ENCODE results near the gene MAP3K19.
"Not testable (repeated sequence)": the region's sequence is repeated elsewhere in the genome, so short reads cannot be mapped to it uniquely, and the experiment has no call there.

The MAP3K19 gene

GRCh38 chr2:134980639-134981038 lies 66.6 kb downstream of the MAP3K19 start:
- DNase-seq (ENCODE audit: low read depth): no peak

- no peak for DNase-seq (ENCODE audit: low read depth)
These were observed 68.0 kb downstream of the MAP3K19 start for GRCh38 chr2:134979221-134979620.

- DNase-seq (ENCODE audit: low read depth): not testable (repeated sequence)
These were observed 70.1 kb downstream of the MAP3K19 start for GRCh38 chr2:134977104-134977503.

GRCh38 chr2:134976074-134976702 lies 71.1 kb downstream of the MAP3K19 start:
- DNase-seq (ENCODE audit: low read depth): no peak

- no peak for DNase-seq (ENCODE audit: low read depth)
These were observed 71.8 kb downstream of the MAP3K19 start for GRCh38 chr2:134975281-134976009.

GRCh38 chr2:134973241-134974138 lies 73.8 kb downstream of the MAP3K19 start:
- no peak for DNase-seq (ENCODE audit: low read depth)

GRCh38 chr2:134967166-134967565 lies 80.1 kb downstream of the MAP3K19 start:
- DNase-seq (ENCODE audit: low read depth): not testable (repeated sequence)

GRCh38 chr2:134957477-134957876 lies 89.8 kb downstream of the MAP3K19 start:
- DNase-seq (ENCODE audit: low read depth): no peak

GRCh38 chr2:134955744-134956143 lies 91.5 kb downstream of the MAP3K19 start:
- DNase-seq (ENCODE audit: low read depth): no peak

GRCh38 chr2:134954065-134954464 lies 93.2 kb downstream of the MAP3K19 start:
- no peak for DNase-seq (ENCODE audit: low read depth)

GRCh38 chr2:134952608-134953007 lies 94.6 kb downstream of the MAP3K19 start:
- no peak for DNase-seq (ENCODE audit: low read depth)

- DNase-seq (ENCODE audit: low read depth): no peak
These were observed 96.4 kb downstream of the MAP3K19 start for GRCh38 chr2:134950886-134951285.

GRCh38 chr2:134949981-134950708 lies 97.1 kb downstream of the MAP3K19 start:
- no peak for DNase-seq (ENCODE audit: low read depth)

GRCh38 chr2:134946073-134946472 lies 101.2 kb downstream of the MAP3K19 start:
- DNase-seq (ENCODE audit: low read depth): no peak

- no peak for DNase-seq (ENCODE audit: low read depth)
These were observed 102.3 kb downstream of the MAP3K19 start for GRCh38 chr2:134944975-134945374.

GRCh38 chr2:134943540-134943939 lies 103.7 kb downstream of the MAP3K19 start:
- no peak for DNase-seq (ENCODE audit: low read depth)

- no peak for DNase-seq (ENCODE audit: low read depth)
These were observed 110.6 kb downstream of the MAP3K19 start for GRCh38 chr2:134936691-134937090.

GRCh38 chr2:134934641-134935040 lies 112.6 kb downstream of the MAP3K19 start:
- no peak for DNase-seq (ENCODE audit: low read depth)

- no peak for DNase-seq (ENCODE audit: low read depth)
These were observed 113.1 kb downstream of the MAP3K19 start for GRCh38 chr2:134934150-134934549.

- no peak for DNase-seq (ENCODE audit: low read depth)
These were observed 113.5 kb downstream of the MAP3K19 start for GRCh38 chr2:134933732-134934131.

- DNase-seq (ENCODE audit: low read depth): no peak
These were observed 114.3 kb downstream of the MAP3K19 start for GRCh38 chr2:134932864-134933526.

Data from activated T-cell treated with anti-CD3 and anti-CD28 coated beads for 48 hours (primary cell).